Neural cell (in vitro differentiated cells): Measurements from ENCODE around the gene FPR1.

Experiments
- CTCF ChIP-seq: fragments of 450-650 bp; IDR thresholded peaks from 2 replicates; pipeline ENCODE4 v1.5.1; 2014; ENCODE audit warnings: antibody characterized with exemption, mild to moderate bottlenecking, moderate library complexity; ENCODE audit not compliant: poor library complexity, severe bottlenecking
- EP300 ChIP-seq: fragments of 450-650 bp; conservative IDR thresholded peaks from 2 replicates; pipeline ENCODE4 v1.6.1; 2014; ENCODE audit warnings: antibody characterized with exemption, mild to moderate bottlenecking, moderate library complexity; ENCODE audit not compliant: poor library complexity, severe bottlenecking
- EZH2 ChIP-seq: fragments of 200-600, 300-800 bp; shearing (Covaris generic), sonication (generic); IDR thresholded peaks from 2 replicates; pipeline ENCODE4 v1.6.1; 2014; ENCODE audit warnings: antibody characterized with exemption, low read length, borderline replicate concordance, mild to moderate bottlenecking; ENCODE audit not compliant: insufficient read depth, poor library complexity, severe bottlenecking
- MXI1 ChIP-seq: fragments of 450-650 bp; conservative IDR thresholded peaks from 2 replicates; pipeline ENCODE4 v1.6.1; 2014; ENCODE audit warnings: antibody characterized with exemption, mild to moderate bottlenecking; ENCODE audit not compliant: poor library complexity, severe bottlenecking
- POLR2AphosphoS5 ChIP-seq: IDR thresholded peaks from 2 replicates; pipeline ENCODE4 v1.6.1; 2012
- REST ChIP-seq: IDR thresholded peaks from 2 replicates; pipeline ENCODE4 v1.6.1; 2012; ENCODE audit warnings: borderline replicate concordance
- SMC3 ChIP-seq: fragments of 450-650 bp; conservative IDR thresholded peaks from 2 replicates; pipeline ENCODE4 v1.6.1; 2014; ENCODE audit warnings: antibody characterized with exemption, mild to moderate bottlenecking, moderate library complexity; ENCODE audit not compliant: poor library complexity
- TAF1 ChIP-seq: IDR thresholded peaks from 2 replicates; pipeline ENCODE4 v1.6.1; 2012; ENCODE audit warnings: low read depth

- TF ChIP-seq EP300 (no peak), CTCF (no peak), EZH2 (no peak), POLR2AphosphoS5 (no peak), TAF1 (no peak), SMC3 (no peak), MXI1 (no peak), REST (no peak)
Observed at GRCh38 chr19:51708811-51709210, 42.9 kb downstream of the FPR1 start.
